SH-SY5Y (cell line): ENCODE data around the gene CR2.

Experiments used
- GATA2 ChIP-seq: IDR thresholded peaks from 2 replicates; pipeline ENCODE4 v1.6.1; 2011; ENCODE audit warnings: mild to moderate bottlenecking, low read depth, low read length
- GATA3 ChIP-seq: IDR thresholded peaks from 2 replicates; pipeline ENCODE4 v1.6.1; 2011; ENCODE audit warnings: low read depth, mild to moderate bottlenecking, low read length, moderate library complexity

DNA sequence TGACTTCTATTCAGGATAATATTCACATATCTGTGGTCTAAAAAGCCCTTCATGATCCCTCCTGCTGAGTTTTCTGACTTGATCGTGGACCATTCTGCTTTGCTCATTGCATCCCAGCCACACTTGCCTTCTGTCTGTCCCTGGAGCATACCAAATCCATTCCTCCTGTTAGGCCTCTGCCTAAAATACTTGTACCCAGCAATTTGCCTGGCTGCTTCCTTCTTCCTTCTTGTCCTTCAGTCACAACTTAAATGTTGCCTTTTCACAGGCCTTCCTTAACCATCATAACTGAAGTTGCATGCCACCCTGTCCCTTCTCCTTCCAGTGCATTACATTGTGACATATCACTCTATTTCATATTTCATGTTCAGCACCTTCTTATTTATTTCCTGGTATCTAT, 4.3 kb downstream of the CR2 start:
- no peak for TF ChIP-seq GATA2
- no peak for TF ChIP-seq GATA3
